OCI-LY3 (cell line): Measurements from ENCODE around the gene SPIN1.
"Not testable (repeated sequence)": the region's sequence is repeated elsewhere in the genome, so short reads cannot be mapped to it uniquely, and the experiment has no call there.

ENCODE experiments used
- H2AFZ ChIP-seq: fragments of 200-600, 300-600 bp; shearing (Covaris generic); 2 replicates; pipeline ENCODE4 v1.6.0; 2014; ENCODE audit warnings: antibody characterized with exemption, low read depth, low read length
- H3K27ac ChIP-seq: fragments of 200-600, 300-600 bp; sonication (generic); 2 replicates; pipeline ENCODE4 v1.5.1; 2014; ENCODE audit warnings: mild to moderate bottlenecking, low read length, moderate library complexity, mixed read lengths
- H3K27me3 ChIP-seq: fragments of 200-600, 300-600 bp; sonication (generic); 2 replicates; pipeline ENCODE4 v1.6.1; 2014; ENCODE audit warnings: low read depth, low read length, mixed read lengths
- H3K36me3 ChIP-seq: fragments of 200-600, 300-600 bp; sonication (generic); replicated peaks from 2 replicates; pipeline ENCODE3; 2014; ENCODE audit warnings: low read depth, low read length, mixed read lengths
- H3K4me1 ChIP-seq: fragments of 300-600, 200-600 bp; sonication (generic); 2 replicates; pipeline ENCODE4 v1.6.1; 2014; ENCODE audit warnings: low read length, mixed read lengths
- H3K4me2 ChIP-seq: fragments of 200-600, 300-600 bp; sonication (generic); 2 replicates; pipeline ENCODE4 v1.6.1; 2014; ENCODE audit warnings: low read length, mixed read lengths
- H3K4me3 ChIP-seq: fragments of 300-600, 200-600 bp; sonication (generic); 2 replicates; pipeline ENCODE4 v1.5.1; 2014; ENCODE audit warnings: antibody characterized with exemption, mild to moderate bottlenecking, low read length, moderate library complexity
- H3K79me2 ChIP-seq: fragments of 300-600, 200-600 bp; shearing (Covaris generic); 2 replicates; pipeline ENCODE4 v1.6.1; 2014; ENCODE audit warnings: mild to moderate bottlenecking, low read length, mixed read lengths
- H3K9ac ChIP-seq: fragments of 300-600, 200-600 bp; shearing (Covaris generic); 2 replicates; pipeline ENCODE4 v1.6.0; 2014; ENCODE audit warnings: mild to moderate bottlenecking, low read length, moderate library complexity
- H3K9me3 ChIP-seq: fragments of 200-600, 300-600 bp; shearing (Covaris generic); 2 replicates; pipeline ENCODE4 v1.6.1; 2014; ENCODE audit warnings: low read length, mixed read lengths; ENCODE audit not compliant: insufficient read depth
- H4K20me1 ChIP-seq: fragments of 200-600, 300-600 bp; sonication (generic); 2 replicates; pipeline ENCODE4 v1.6.1; 2016; ENCODE audit warnings: low read length, mixed read lengths; ENCODE audit not compliant: insufficient read depth
- CTCF ChIP-seq: fragments of 200-600, 300-600 bp; sonication (generic); IDR thresholded peaks from 2 replicates; pipeline ENCODE4 v1.5.1; 2014; ENCODE audit warnings: antibody characterized with exemption, low read length, low read depth
- EZH2phosphoT487 ChIP-seq: fragments of 200-600 bp; shearing (Covaris generic); IDR thresholded peaks from 2 replicates; pipeline ENCODE4 v1.6.1; 2018; ENCODE audit warnings: antibody characterized with exemption, mixed run types, low read depth

SPIN1 gene

GRCh38 chr9:88355166-88355565 is 33.1 kb upstream of the SPIN1 start:
- Histone ChIP-seq H4K20me1 (no peaks in the 10 kb centered on the region), H3K27me3 (no peaks in the 10 kb centered on the region), H3K4me2 (no peak overlapping the region), H3K9ac (no peak overlapping the region), H3K36me3 (no peaks in the 10 kb centered on the region), H3K4me3 (no peak overlapping the region), H3K27ac (no peak overlapping the region), H2AFZ (no peak overlapping the region), H3K79me2 (no peaks in the 10 kb centered on the region), H3K4me1 (no peaks in the 10 kb centered on the region), H3K9me3 (no peaks in the 10 kb centered on the region)
- TF ChIP-seq CTCF = no peak
- TF ChIP-seq EZH2phosphoT487 = no peak

GRCh38 chr9:88357250-88357649 is 31.0 kb upstream of the SPIN1 start:
- not testable (repeated sequence) for H3K27ac ChIP-seq, H3K4me1 ChIP-seq, H3K79me2 ChIP-seq, H3K4me2 ChIP-seq, H3K9ac ChIP-seq, H3K27me3 ChIP-seq, H3K4me3 ChIP-seq, H3K9me3 ChIP-seq, H4K20me1 ChIP-seq, H3K36me3 ChIP-seq, H2AFZ ChIP-seq

GRCh38 chr9:88358723-88359122 is 29.5 kb upstream of the SPIN1 start:
- no peak overlapping the region for H2AFZ ChIP-seq
- no peaks in the 10 kb centered on the region for H3K4me1 ChIP-seq
- no peak overlapping the region for H3K4me3 ChIP-seq
- H3K36me3 ChIP-seq = no peaks in the 10 kb centered on the region
- no peaks in the 10 kb centered on the region for H3K9me3 ChIP-seq
- no peak overlapping the region for H3K27ac ChIP-seq
- no peaks in the 10 kb centered on the region for H3K27me3 ChIP-seq
- H3K79me2 ChIP-seq = no peaks in the 10 kb centered on the region
- H3K4me2 ChIP-seq = no peak overlapping the region
- no peaks in the 10 kb centered on the region for H4K20me1 ChIP-seq
- TF ChIP-seq CTCF = no peak
- no peak for TF ChIP-seq EZH2phosphoT487
- H3K9ac ChIP-seq = no peak overlapping the region

GRCh38 chr9:88359974-88360373 is 28.3 kb upstream of the SPIN1 start:
- H3K9me3 ChIP-seq = no peaks in the 10 kb centered on the region
- no peaks in the 10 kb centered on the region for H3K36me3 ChIP-seq
- H4K20me1 ChIP-seq = no peaks in the 10 kb centered on the region
- no peaks in the 10 kb centered on the region for H3K27me3 ChIP-seq
- TF ChIP-seq EZH2phosphoT487 (no peak), CTCF (no peak)
- no peak overlapping the region for H3K4me3 ChIP-seq
- no peaks in the 10 kb centered on the region for H3K4me1 ChIP-seq
- H2AFZ ChIP-seq = no peak overlapping the region
- no peak overlapping the region for H3K9ac ChIP-seq
- H3K27ac ChIP-seq = no peak overlapping the region
- no peak overlapping the region for H3K4me2 ChIP-seq
- no peaks in the 10 kb centered on the region for H3K79me2 ChIP-seq

GRCh38 chr9:88362681-88363080 is 25.6 kb upstream of the SPIN1 start:
- TF ChIP-seq CTCF (no peak), EZH2phosphoT487 (no peak)
- H2AFZ ChIP-seq = no peak overlapping the region
- no peaks in the 10 kb centered on the region for H3K36me3 ChIP-seq
- no peaks in the 10 kb centered on the region for H3K9me3 ChIP-seq
- no peaks in the 10 kb centered on the region for H3K27me3 ChIP-seq
- no peaks in the 10 kb centered on the region for H3K4me1 ChIP-seq
- H3K4me3 ChIP-seq = no peak overlapping the region
- no peak overlapping the region for H3K4me2 ChIP-seq
- H4K20me1 ChIP-seq = no peaks in the 10 kb centered on the region
- H3K79me2 ChIP-seq = no peaks in the 10 kb centered on the region
- no peak overlapping the region for H3K27ac ChIP-seq
- H3K9ac ChIP-seq = no peak overlapping the region
